Measurements from ENCODE around the gene OSGIN1.

Gene OSGIN1

GRCh38 chr16:83973581-83974385 is 20.7 kb downstream of the OSGIN1 start:
- DNase-seq, result no peak

GRCh38 chr16:83974475-83974874 is 21.4 kb downstream of the OSGIN1 start:
- DNase-seq, result no peak

GRCh38 chr16:83975590-83976260 is 22.7 kb downstream of the OSGIN1 start:
- no peak for DNase-seq

- DNase-seq, result no peak
These were observed 24.2 kb downstream of the OSGIN1 start for GRCh38 chr16:83977056-83977815.

GRCh38 chr16:83978401-83978904 is 25.4 kb downstream of the OSGIN1 start:
- no peak for DNase-seq

GRCh38 chr16:83979441-83979840 is 26.4 kb downstream of the OSGIN1 start:
- DNase-seq, result no peak

- no peak for DNase-seq
These were observed 27.8 kb downstream of the OSGIN1 start for GRCh38 chr16:83980794-83981193.

- no peak for DNase-seq
These were observed 28.8 kb downstream of the OSGIN1 start for GRCh38 chr16:83981799-83982198.

- DNase-seq, result no peak
These were observed 30.5 kb downstream of the OSGIN1 start for GRCh38 chr16:83983491-83983890.

GRCh38 chr16:83989300-83989699 is 36.3 kb downstream of the OSGIN1 start:
- DNase-seq, result no peak

GRCh38 chr16:83990492-83990891 is 37.5 kb downstream of the OSGIN1 start:
- DNase-seq, result no peak

- no peak for DNase-seq
These were observed 39.6 kb downstream of the OSGIN1 start for GRCh38 chr16:83992624-83993023.

GRCh38 chr16:83994087-83994486 is 41.0 kb downstream of the OSGIN1 start:
- peak; percentile 57 to 58 for DNase-seq

GRCh38 chr16:83994703-83995102 is 41.7 kb downstream of the OSGIN1 start:
- DNase-seq, result no peak

- no peak for DNase-seq
These were observed 42.7 kb downstream of the OSGIN1 start for GRCh38 chr16:83995754-83996153.

- no peak for DNase-seq
These were observed 43.6 kb downstream of the OSGIN1 start for GRCh38 chr16:83996481-83997252.

- no peak for DNase-seq
These were observed 45.1 kb downstream of the OSGIN1 start for GRCh38 chr16:83998091-83998490.

GRCh38 chr16:84000989-84001642 is 48.1 kb downstream of the OSGIN1 start:
- DNase-seq, result no peak

- no peak for DNase-seq
These were observed 48.7 kb downstream of the OSGIN1 start for GRCh38 chr16:84001726-84002125.

- DNase-seq, result no peak
These were observed 50.0 kb downstream of the OSGIN1 start for GRCh38 chr16:84003038-84003437.

GRCh38 chr16:84004442-84004841 is 51.4 kb downstream of the OSGIN1 start:
- no peak for DNase-seq

GRCh38 chr16:84005391-84005790 is 52.4 kb downstream of the OSGIN1 start:
- DNase-seq, result no peak

Measured in SW 1271 (cell line).